PC-3 (cell line): ENCODE results near the gene NUDT22.

ENCODE experiments used
- CTCF ChIP-seq: fragments of 300-600 bp; sonication (generic); conservative IDR thresholded peaks from 2 replicates; pipeline ENCODE4 v1.5.1; 2017; ENCODE audit warnings: antibody characterized with exemption, low read depth, mild to moderate bottlenecking, low read length
- EZH2 ChIP-seq: fragments of 300-600 bp; sonication (generic); IDR thresholded peaks from one replicate; pipeline ENCODE4 v1.6.1; 2017; ENCODE audit warnings: antibody characterized with exemption, mild to moderate bottlenecking, low read length; ENCODE audit not compliant: unreplicated experiment
- EZH2phosphoT487 ChIP-seq: fragments of 300-600 bp; sonication (generic); IDR thresholded peaks from 2 replicates; pipeline ENCODE4 v1.6.1; 2018; ENCODE audit warnings: mild to moderate bottlenecking, antibody characterized with exemption, low read length, borderline replicate concordance

- TF ChIP-seq CTCF: no peak
- no peak for TF ChIP-seq EZH2phosphoT487
- no peak for TF ChIP-seq EZH2
These were observed 40.3 kb downstream of the NUDT22 start for GRCh38 chr11:64266339-64266738.
